PC-9 (cell line): ENCODE data around the gene ALOXE3. TPM values are rescaled to one million over a fixed set of nuclear protein-coding genes. Genes with fewer than 3 reads are reported as not detected.

Experiments used
- BruUV-seq: library from RNA; stranded (reverse); fragments of 400-500 nt; replicated peaks from 2 replicates; lab custom pipeline; 2021; lab: Mats Ljungman, UMichigan
- CTCF ChIA-PET: fragments of 300-600 bp; sonication (Branson Sonifier 250); formaldehyde crosslinking; loops from one replicate; lab custom pipeline; 2022; ENCODE audit warnings: antibody characterized with exemption; lab: Charles Lee
- POLR2A ChIA-PET: fragments of 300-600 bp; sonication (Branson Sonifier 250); formaldehyde crosslinking; loops from one replicate; lab custom pipeline; 2022; ENCODE audit warnings: antibody characterized with exemption; ENCODE audit not compliant: unreplicated experiment; lab: Charles Lee
- DNase-seq, 2 experiments: peaks; one replicate each; pipeline versions ENCODE4 v3.0.0 to v3.0.0-alpha.2; 2015 to 2022; ENCODE audit warnings: mixed read lengths in 1 of 2
- H2AFZ ChIP-seq: fragments of 200-600 bp; sonication (generic); 2 replicates; pipeline ENCODE4 v1.8.1; 2017; ENCODE audit warnings: antibody characterized with exemption
- H3F3A ChIP-seq: fragments of 200-600 bp; sonication (generic); 2 replicates; pipeline ENCODE4 v1.8.1; 2017; ENCODE audit warnings: antibody characterized with exemption, mild to moderate bottlenecking, low read depth; ENCODE audit not compliant: insufficient read depth
- H3K27ac ChIP-seq: fragments of 200-600 bp; sonication (generic); 2 replicates; pipeline ENCODE4 v1.6.1; 2016; ENCODE audit warnings: mixed run types
- H3K27me3 ChIP-seq: fragments of 200-600 bp; sonication (generic); 2 replicates; pipeline ENCODE4 v1.6.1; 2016; ENCODE audit warnings: low read depth, mixed run types; ENCODE audit not compliant: insufficient read depth
- H3K36me3 ChIP-seq: fragments of 200-600 bp; sonication (generic); 2 replicates; pipeline ENCODE4 v1.6.1; 2016; ENCODE audit warnings: low read depth, mixed run types
- H3K4me1 ChIP-seq: fragments of 200-600 bp; sonication (generic); replicated peaks from 2 replicates; pipeline ENCODE4 v1.6.1; 2016; ENCODE audit warnings: mixed run types; ENCODE audit not compliant: insufficient read depth
- H3K4me2 ChIP-seq: fragments of 200-600 bp; sonication (generic); 2 replicates; pipeline ENCODE4 v1.6.1; 2017; ENCODE audit warnings: mixed run types
- H3K4me3 ChIP-seq: fragments of 200-600 bp; sonication (generic); 2 replicates; pipeline ENCODE4 v1.6.1; 2016; ENCODE audit warnings: mixed run types
- H3K79me2 ChIP-seq: fragments of 200-600 bp; sonication (generic); 2 replicates; pipeline ENCODE4 v1.6.1; 2017; ENCODE audit warnings: low read depth, mixed run types
- H3K9me2 ChIP-seq: fragments of 200-600 bp; sonication (generic); 2 replicates; pipeline ENCODE4 v1.8.1; 2017; ENCODE audit warnings: mild to moderate bottlenecking; ENCODE audit not compliant: insufficient read depth
- H3K9me3 ChIP-seq: fragments of 200-600 bp; sonication (generic); 2 replicates; pipeline ENCODE4 v1.8.1; 2016; ENCODE audit warnings: low read depth; ENCODE audit not compliant: insufficient read depth
- H4K20me1 ChIP-seq: fragments of 200-600 bp; sonication (generic); 2 replicates; pipeline ENCODE4 v1.8.1; 2017; ENCODE audit not compliant: insufficient read depth
- EZH2 ChIP-seq: fragments of 200-600 bp; sonication (generic); IDR thresholded peaks from 2 replicates; pipeline ENCODE4 v1.8.0; 2017; ENCODE audit warnings: antibody characterized with exemption, low read depth
- intact Hi-C: fragments of 100-400 bp; cut with micrococcal nuclease; formaldehyde crosslinking; loops from one replicate; pipeline ENCODE4 v1.10.0; 2022; ENCODE audit not compliant: unreplicated experiment
- total RNA-seq: library from RNA; stranded (reverse); gene quantifications from 2 replicates; pipeline ENCODE4 v1.2.3, GENCODE V29; 2021
- TF ChIP-seq, protein P1 (sequence below): fragments of 200-600 bp; sonication (generic); conservative IDR thresholded peaks from 2 replicates; pipeline ENCODE4 v1.6.1; 2017; ENCODE audit warnings: mixed run types, antibody characterized with exemption, mild to moderate bottlenecking, moderate library complexity

The ALOXE3 gene
- total RNA-seq, 1 experiment from 2014 or later: 1.4 TPM

DNA sequence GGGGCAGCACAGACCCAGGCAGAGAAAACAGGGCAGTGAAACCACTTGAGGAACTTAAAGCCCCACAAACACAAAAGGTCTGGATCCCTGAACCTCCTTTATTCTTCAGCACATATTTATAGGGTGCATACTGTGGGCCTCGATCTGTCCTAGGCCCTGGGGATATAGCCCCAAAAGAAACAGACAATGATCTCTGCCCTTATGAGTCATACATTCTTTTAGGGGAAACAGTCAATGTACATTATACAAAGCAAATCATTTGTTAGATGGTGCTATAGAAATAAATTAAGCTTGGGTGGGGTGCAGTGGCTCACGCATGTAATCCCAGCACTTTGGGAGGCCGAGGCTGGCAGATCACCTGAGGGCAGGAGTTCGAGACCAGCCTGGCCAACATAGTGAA is 15.6 kb upstream of the ALOXE3 start:
- no peak for DNase-seq
- intact Hi-C loops: no loop called here
- Histone ChIP-seq H2AFZ (no peak overlapping the region), H3K9me3 (no peaks in the 10 kb centered on the region), H3K4me2 (no peak overlapping the region), H3K9me2 (no peaks in the 10 kb centered on the region), H3K27ac (no peak overlapping the region), H3K36me3 (no peaks in the 10 kb centered on the region), H3F3A (peaks cover 20% of the 10 kb centered on the region; the same call in 1 of the 2 replicates), H3K27me3 (no peaks in the 10 kb centered on the region), H3K79me2 (no peaks in the 10 kb centered on the region), H4K20me1 (no peaks in the 10 kb centered on the region), H3K4me1 (peaks cover 14% of the 10 kb centered on the region), H3K4me3 (no peak overlapping the region)
- BruUV-seq: no TSS peak
- CTCF ChIA-PET: interaction anchor here (0.6 kb wide), 2 partner anchors 20 to 24 kb away, joined by 3 to 5 read pairs; no protein-coding TSS in a partner anchor
- TF ChIP-seq, protein P1, sequence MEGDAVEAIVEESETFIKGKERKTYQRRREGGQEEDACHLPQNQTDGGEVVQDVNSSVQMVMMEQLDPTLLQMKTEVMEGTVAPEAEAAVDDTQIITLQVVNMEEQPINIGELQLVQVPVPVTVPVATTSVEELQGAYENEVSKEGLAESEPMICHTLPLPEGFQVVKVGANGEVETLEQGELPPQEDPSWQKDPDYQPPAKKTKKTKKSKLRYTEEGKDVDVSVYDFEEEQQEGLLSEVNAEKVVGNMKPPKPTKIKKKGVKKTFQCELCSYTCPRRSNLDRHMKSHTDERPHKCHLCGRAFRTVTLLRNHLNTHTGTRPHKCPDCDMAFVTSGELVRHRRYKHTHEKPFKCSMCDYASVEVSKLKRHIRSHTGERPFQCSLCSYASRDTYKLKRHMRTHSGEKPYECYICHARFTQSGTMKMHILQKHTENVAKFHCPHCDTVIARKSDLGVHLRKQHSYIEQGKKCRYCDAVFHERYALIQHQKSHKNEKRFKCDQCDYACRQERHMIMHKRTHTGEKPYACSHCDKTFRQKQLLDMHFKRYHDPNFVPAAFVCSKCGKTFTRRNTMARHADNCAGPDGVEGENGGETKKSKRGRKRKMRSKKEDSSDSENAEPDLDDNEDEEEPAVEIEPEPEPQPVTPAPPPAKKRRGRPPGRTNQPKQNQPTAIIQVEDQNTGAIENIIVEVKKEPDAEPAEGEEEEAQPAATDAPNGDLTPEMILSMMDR: no peak
- no peak for TF ChIP-seq EZH2
- POLR2A ChIA-PET: interaction anchor here (0.6 to 1.1 kb wide), 2 partner anchors 39 to 193 kb away, joined by 3 to 6 read pairs; no protein-coding TSS in a partner anchor

DNA sequence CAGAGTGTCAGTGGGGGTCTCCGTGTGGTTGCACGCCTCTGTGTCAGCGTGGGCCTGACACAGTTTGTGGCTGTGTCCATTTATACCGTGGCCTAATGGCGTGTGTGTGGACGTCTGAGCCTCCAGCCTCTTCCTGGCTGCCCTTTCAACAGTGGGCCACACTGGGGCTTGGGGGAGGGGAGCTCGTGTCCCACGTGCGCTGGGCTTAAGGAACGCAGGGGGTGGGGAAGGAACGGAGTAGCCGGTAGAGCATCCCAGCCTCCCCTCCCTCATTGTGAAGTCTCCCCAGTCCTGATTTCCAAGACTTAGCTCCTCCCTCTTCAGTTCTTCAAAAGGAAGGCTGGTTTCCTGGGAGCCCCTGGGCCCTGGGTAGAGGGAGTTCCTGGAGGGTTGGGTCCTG is 15.1 kb upstream of the ALOXE3 start:
- no TSS peak for BruUV-seq
- intact Hi-C loops: no loop called here
- Histone ChIP-seq H3K4me2 (no peak overlapping the region), H3F3A (peaks cover 19% of the 10 kb centered on the region; the same call in 1 of the 2 replicates), H3K27ac (no peak overlapping the region), H3K9me2 (no peaks in the 10 kb centered on the region), H2AFZ (no peak overlapping the region), H4K20me1 (no peaks in the 10 kb centered on the region), H3K36me3 (no peaks in the 10 kb centered on the region), H3K9me3 (no peaks in the 10 kb centered on the region), H3K27me3 (no peaks in the 10 kb centered on the region), H3K79me2 (no peaks in the 10 kb centered on the region), H3K4me1 (peaks cover 14% of the 10 kb centered on the region), H3K4me3 (no peak overlapping the region)
- CTCF ChIA-PET: interaction anchor here (0.6 kb wide), 1 partner anchor 24 kb away, joined by 5 read pairs; no protein-coding TSS in a partner anchor
- POLR2A ChIA-PET: interaction anchor here (1.1 kb wide), 1 partner anchor 40 kb away, joined by 6 read pairs; no protein-coding TSS in a partner anchor
- no peak for TF ChIP-seq EZH2
- TF ChIP-seq, protein P1: no peak
- DNase-seq: no peak

GRCh38 chr17:8131844-8132441 is 13.6 kb upstream of the ALOXE3 start:
- no peaks in the 10 kb centered on the region for H4K20me1 ChIP-seq
- H3K79me2 ChIP-seq: no peaks in the 10 kb centered on the region
- no peaks in the 10 kb centered on the region for H3K36me3 ChIP-seq
- TF ChIP-seq, protein P1: no peak
- TF ChIP-seq EZH2: no peak
- intact Hi-C loops: no loop called here
- no peak overlapping the region for H3K4me3 ChIP-seq
- peak in 1 of 2 experiments; percentile 56 for DNase-seq
- no peak overlapping the region for H3K4me2 ChIP-seq
- POLR2A ChIA-PET: no interaction called here
- BruUV-seq: no TSS peak
- H3F3A ChIP-seq: peaks cover 18% of the 10 kb centered on the region; the same call in 1 of the 2 replicates
- no peaks in the 10 kb centered on the region for H3K9me3 ChIP-seq
- H3K27me3 ChIP-seq: no peaks in the 10 kb centered on the region
- no peaks in the 10 kb centered on the region for H3K9me2 ChIP-seq
- peaks cover 6% of the 10 kb centered on the region; the same call in 1 of the 2 replicates for H3K4me1 ChIP-seq
- CTCF ChIA-PET: no interaction called here
- no peak overlapping the region for H3K27ac ChIP-seq
- H2AFZ ChIP-seq: no peak overlapping the region
